HG03066 (cell line): ENCODE data around the gene ESR1.
"Not testable (repeated sequence)": the region's sequence is repeated elsewhere in the genome, so short reads cannot be mapped to it uniquely, and the experiment has no call there.

ENCODE experiments used
- ATAC-seq: cut with Tn5 transposase; IDR thresholded peaks from one replicate; pipeline ENCODE4 v1.9.1; 2021; ENCODE audit warnings: low read depth; ENCODE audit not compliant: unreplicated experiment

The ESR1 gene

DNA sequence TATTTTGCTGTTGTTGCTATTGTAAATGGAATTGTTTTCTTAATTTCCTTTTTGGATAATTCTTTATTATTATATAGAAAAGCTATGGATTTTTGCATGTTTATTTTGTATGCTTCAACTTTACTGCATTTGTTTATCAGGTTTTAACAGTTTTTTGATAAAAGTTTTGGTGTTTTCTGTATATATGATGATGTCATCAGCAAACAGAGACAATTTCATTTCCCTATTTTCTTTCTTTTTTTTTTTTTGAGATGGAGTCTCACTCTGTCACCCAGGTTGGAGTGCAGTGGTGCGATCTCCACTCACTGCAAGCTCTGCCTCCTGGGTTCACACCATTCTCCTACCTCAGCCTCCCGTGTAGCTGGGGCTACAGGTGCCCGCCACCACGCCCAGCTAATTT, 156.9 kb downstream of the ESR1 start:
- ATAC-seq: not testable (repeated sequence)

DNA sequence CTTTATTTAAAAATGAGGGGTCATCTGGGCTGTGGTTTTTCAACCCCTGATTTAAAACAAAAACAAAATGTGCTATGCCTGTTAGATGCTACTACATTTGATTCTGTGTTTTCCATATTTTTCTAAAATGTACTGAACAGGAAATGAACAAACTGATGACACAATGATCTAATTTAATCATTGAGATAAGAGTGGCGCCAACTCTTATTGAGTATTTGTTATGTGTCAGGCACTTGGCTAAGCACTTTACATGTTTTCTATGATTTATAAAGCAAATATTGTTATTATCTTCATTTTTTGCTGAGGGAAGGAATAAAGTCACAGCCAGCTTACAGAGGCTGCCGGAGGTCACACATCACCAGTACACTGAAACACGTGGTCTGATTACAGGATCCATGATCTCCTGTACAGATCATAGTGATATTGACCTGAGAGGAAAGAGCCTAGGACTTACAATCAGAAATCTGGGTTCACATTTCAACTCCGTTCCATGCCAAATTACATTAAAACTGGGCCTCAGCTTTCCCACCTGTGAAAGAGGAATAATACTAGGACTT, 166.7 kb downstream of the ESR1 start:
- ATAC-seq: no peak

- no peak for ATAC-seq
Measured at GRCh38 chr6:151975795-151976194, 168.3 kb downstream of the ESR1 start.

GRCh38 chr6:151988199-151988598, 180.7 kb downstream of the ESR1 start:
- ATAC-seq: not testable (repeated sequence)

- ATAC-seq: no peak
Measured at GRCh38 chr6:151992091-151992490, 184.6 kb downstream of the ESR1 start.

GRCh38 chr6:151993364-151993763, 185.9 kb downstream of the ESR1 start:
- ATAC-seq: no peak

GRCh38 chr6:151998784-151999183, 191.3 kb downstream of the ESR1 start:
- no peak for ATAC-seq

GRCh38 chr6:151999194-151999593, 191.7 kb downstream of the ESR1 start:
- ATAC-seq: no peak

- no peak for ATAC-seq
Measured at GRCh38 chr6:152001408-152001807, 193.9 kb downstream of the ESR1 start.

DNA sequence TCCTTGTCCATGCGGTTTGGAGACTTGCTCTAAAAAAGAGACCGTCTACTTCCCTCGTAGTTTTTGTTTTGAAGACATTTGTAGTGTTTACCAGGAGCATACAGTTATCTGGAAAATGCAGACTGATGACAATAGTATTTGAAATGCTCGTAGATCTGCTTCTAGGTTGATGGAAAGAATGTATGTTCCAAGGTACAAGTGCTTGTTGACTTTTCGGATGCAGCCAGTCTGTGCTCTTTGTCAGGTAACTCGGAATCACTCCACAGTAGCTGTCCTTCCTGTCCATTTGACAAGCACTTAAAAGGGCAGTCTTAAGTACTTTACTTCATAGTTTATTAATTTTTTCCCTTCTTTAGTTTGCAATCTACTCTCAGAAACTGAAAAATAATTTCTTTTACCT, 194.8 kb downstream of the ESR1 start:
- ATAC-seq: no peak

DNA sequence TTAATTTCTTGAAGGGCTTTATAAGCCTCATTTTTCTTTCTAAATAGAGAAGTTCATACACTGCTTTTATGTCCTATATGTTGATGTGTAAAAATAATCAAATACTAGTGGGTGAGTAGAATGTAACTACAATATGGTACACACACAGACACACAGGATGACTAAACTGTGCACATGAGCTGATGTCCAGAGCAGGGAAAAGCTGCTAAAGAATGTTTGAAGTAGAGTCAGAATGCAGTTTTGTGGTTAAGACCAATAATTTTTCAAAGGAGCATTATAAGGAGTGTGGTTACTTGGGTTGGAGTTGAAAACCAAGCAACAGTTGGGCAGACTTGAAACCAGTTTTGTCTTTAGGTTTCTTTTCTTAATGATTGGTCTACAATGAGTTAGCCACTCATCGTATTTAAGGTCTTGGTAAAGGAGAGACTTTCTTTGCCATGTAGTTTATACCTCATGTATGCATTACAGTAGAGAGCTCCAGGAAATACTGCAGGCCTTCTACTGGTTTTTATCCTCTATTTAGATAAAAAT, 196.6 kb downstream of the ESR1 start:
- ATAC-seq: no peak

GRCh38 chr6:152004896-152005295, 197.4 kb downstream of the ESR1 start:
- no peak for ATAC-seq

DNA sequence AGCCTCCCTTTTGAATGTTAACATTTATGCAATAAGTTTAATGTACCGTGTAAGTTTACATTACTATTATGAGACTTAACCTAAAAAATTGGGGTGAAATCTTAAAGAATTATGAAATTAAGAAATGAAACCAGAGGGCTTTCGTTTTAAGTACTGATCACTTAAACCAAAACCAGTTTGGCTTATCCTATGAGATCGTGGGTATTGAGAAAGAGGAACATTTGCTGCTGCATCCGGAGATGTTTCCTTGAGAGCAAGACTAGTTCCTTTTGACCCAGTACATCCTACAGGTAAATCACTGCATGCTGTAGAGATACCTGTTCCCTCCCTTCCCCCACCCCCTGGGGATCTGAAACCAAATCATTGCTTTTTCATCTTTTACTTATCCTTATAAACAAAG, 201.3 kb downstream of the ESR1 start:
- ATAC-seq: no peak

DNA sequence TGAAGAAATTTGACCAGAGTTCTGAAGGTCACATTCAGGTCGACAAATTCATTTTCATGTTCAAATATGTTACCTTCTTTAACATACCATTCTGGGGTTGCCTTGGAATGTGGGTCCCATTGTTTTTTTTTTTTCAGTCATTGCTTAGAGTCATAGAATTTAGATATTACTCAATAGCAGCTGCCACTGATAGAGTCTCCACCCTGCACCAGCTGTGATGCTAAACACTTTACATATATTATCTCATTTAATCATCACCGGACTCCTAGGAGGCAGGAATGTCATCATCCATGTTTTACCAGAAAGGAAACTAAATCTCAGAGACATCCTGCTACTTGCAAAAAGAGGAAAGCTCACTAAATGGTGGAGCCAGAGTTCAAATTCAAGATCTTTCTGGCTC, 204.7 kb downstream of the ESR1 start:
- ATAC-seq: no peak

DNA sequence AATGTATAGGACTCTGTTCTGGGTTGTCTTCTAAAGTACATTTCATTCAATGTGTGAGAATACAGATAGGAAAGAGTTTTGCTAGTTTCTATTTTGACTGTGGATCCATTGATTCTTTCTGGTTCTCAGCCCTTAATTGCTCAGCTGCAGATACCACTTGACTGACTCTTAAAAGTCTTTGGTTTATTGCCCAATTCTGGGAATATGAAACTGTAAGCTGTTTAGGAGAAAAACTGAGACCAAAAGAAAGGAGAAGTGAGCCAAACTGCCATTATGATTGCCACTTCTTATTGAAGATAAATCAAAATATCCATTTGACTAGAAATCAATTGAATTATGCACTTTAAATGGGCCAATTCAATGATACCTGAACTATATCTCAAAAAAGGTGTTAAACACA, 211.4 kb downstream of the ESR1 start:
- ATAC-seq: no peak

DNA sequence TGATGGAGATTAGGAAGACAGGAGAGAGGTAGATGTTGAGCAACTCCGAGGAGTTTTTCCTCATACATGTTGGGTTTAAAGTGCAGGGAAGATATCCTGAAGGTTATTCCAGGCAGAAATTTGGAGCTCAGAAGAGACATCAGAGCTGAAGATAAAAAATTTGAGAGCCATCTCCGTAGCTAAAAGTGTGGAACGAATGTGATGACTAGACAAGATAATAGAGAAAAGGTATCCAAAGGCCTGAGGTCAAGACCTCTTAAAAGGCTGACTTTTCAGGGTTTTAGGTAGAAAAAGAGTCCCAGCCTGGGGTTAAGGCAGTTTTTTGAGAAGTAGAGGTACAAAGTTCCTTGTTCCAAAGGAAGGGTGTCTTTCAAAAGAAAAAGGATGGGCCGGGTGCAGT, 214.8 kb downstream of the ESR1 start:
- no peak for ATAC-seq

DNA sequence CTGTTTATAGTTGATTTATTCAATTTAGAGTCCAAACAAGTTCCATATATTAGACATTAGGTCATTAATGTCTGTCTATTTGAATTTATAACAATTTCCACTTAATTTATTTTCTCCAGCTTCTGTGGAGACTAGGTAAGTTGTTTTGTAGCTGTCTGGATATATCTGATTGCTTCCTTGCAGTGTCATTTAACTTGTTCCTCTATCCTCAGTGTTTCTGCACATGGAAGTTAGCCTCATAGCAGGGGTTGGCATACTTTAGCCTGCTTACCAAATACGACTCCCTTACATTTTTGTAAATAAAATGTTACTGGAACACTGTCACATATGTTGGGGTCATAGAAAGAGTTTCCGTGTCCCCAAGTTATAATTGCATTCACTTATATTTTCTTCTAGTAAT, 216.1 kb downstream of the ESR1 start:
- no peak for ATAC-seq

DNA sequence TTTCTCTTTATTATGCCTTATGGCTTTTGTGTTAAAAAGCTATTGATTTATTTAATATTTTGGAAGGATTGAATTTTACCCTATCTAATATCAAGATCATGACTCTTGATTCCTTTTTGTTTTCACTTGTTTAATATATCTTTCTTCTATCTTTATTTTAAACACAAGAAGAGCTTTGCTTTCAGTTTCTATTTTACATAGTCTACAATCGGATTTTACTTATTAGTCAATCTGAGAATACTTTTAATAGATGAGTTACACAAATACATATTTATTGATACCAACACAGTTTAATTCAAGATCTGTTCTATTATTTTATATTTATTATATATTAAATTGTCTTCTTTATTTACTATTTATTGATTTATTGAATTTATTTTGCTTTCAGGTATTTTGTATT, 218.8 kb downstream of the ESR1 start:
- no peak for ATAC-seq

- ATAC-seq: not testable (repeated sequence)
Measured at GRCh38 chr6:152026744-152027143, 219.3 kb downstream of the ESR1 start.

GRCh38 chr6:152033765-152034164, 226.3 kb downstream of the ESR1 start:
- ATAC-seq: not testable (repeated sequence)

DNA sequence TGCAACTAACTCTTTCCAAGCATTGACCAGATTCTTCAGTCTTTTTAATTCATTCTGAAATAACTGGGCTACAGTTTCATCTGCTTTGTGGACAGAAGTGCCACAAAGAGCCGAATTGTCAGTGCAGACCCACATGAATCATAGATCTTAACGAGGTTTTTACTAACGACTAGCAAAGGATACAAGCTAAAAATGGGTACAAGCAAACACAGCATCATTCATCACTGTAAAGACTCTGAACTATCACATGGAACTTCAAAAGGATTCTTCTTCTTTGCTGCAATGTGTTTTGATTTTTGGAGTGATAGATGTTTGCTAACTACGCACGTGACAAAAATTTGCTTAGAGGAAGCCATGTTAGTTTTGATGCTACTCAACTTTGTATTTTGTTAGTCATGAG, 227.1 kb downstream of the ESR1 start:
- ATAC-seq: no peak

- no peak for ATAC-seq
Measured at GRCh38 chr6:152046118-152046517, 238.6 kb downstream of the ESR1 start.

- ATAC-seq: no peak
Measured at GRCh38 chr6:152048921-152049320, 241.4 kb downstream of the ESR1 start.
